T-helper 2 cell (primary cell): ENCODE results near the gene P2RX7.

Experiments
- DNase-seq, 5 experiments: peaks; one replicate each; pipeline versions ENCODE4 v3.0.0 to v3.0.0-alpha.2; 2012 to 2022
- total RNA-seq, 2 donors: gene quantifications; one replicate each; lab custom pipeline; 2026; lab: John Stamatoyannopoulos, UW

P2RX7 gene
- 25.4 to 30.6 reads per million in 2 donors for total RNA-seq

DNA sequence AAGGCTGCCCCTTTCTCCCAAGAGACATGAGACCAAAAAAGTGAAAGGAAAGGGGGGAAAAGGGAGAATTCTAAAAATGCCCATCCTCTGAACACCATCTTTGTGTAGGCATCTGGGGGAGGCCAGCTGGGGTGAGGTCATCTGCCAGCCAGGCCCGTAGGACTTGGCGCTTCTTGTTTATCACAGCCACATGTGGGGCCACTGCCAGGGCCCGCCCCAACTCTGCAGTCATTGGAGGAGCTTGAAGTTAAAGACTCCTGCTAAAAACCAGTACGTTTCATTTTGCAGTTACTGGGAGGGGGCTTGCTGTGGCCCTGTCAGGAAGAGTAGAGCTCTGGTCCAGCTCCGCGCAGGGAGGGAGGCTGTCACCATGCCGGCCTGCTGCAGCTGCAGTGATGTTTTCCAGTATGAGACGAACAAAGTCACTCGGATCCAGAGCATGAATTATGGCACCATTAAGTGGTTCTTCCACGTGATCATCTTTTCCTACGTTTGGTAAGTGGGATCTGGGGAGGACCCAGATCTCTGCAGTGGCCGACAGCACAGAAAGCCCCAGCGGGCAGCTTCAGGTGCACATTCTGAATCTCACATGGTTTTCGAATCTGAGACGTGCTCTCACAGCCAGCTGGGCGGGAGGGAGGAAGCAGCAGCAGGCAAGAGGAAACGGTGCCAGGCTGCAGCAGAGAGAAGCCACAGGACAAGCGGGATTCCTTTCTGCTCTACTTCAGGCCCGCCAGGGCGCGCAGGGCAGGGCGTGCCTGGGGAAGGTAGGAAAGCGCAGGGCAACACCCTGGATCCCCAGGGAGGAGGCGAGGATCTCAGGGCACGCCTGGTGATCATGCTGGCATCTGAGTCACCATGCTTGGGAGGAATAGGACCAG is at the start of gene P2RX7:
Gene P2RX7, plus strand, starts transcription at position 276 of the 881 bp plus-strand sequence. Its CDS starts 95 bp downstream, at position 371.
- peak in 3 of 5 experiments; percentile 8 to 67 (median 15) for DNase-seq

DNA sequence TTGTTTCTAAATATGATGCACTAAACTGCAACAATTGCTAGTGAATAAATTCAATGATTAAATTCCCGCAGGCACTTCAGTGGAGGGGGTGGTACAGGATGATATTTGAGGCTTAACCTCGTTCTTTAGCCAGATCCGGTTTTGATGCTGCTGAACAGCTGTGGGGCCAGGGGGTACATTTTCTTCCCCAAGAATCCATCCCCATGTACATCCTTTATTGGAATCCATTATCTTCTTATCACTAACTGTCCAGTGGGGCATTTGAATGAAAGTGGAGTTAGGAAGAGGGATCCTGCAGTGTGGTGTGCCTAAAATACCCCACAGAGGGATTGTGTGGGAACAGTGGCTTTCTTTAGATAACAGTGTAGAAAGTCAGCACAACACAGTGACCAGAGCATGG is 48.4 kb upstream of the P2RX7 start:
- no peak for DNase-seq

DNA sequence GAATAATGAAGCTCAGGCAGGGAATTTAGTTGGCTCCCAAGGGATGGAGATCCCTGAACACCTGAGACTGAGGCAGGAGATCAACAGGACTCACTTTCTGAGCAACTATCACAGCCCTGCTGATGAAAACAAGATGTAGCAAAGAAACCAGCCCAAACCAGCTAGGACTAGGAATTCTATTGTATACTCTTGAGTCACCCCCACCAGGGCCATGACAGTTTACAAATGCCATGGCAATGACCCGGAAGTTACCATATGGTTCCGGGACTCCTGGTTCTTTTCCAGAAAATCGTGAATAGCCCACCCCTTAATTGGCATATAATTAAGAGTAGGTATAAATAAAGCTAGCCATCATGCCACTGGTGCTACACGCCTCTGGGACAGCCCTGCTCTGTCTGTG is 47.6 kb upstream of the P2RX7 start:
- DNase-seq, result no peak

DNA sequence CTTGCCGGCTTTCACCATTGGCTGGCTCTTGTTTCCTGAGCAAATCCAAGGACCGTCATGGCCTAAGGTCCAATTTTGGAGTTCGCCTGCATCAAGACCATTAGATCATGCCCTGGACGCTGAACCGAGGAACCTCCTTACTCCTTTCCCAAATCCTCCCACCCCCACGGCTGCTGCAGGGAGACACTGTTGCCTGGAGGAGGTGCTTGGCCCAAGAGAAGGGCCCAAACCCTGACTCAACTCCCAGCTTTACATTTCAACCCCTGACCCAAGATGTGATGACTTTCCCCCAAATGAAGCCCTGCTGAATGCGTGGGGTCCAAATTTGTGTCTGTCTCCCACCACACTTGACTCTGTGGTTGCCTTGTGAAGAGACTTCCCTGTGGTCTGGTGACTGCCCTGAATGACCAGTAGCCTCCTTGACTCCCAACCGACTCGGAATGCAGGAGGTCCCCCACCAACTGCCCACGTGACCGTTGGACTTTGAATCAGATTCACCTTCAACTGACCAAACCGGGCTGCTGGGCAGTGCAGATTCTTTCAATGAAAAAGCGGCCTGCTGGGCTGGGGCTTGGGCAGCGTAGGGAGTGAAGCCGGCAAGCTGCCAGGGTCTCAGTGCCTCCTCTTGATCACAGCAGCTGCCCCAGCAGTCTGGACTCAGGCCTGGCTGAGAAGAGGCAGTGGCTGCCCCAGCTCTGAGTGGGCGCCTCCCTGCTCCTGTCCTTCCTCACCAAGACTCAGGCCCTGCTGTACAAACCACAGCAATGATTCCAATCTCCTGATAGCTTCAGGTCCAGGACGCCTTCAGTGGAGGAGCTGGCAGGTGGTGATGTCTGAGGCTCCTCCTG is 46.9 kb upstream of the P2RX7 start:
- no peak for DNase-seq

DNA sequence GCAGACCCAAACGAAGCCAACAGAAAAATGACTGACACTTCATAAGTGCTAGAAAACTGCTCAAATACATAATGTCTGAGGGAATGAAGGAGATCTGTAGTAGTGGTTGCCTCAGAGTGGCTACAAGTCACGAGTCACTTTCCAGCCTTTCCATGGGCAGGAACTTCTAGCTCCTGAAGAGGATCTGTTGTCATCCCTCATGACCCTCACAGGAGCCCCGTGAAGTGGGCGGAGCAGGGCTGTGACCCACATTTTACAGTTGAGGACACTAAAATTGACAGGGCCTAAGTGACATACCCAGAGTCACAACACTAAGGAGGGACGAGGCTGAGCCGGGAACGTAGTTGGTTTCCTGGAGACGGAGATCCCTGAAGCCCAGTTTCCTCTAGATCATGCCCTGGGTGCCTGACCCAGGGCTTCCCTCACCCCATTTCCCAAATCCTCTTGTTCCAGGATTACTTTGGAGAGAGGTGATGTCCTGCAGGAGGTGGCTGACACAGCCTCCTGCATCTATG is 45.8 kb upstream of the P2RX7 start:
- DNase-seq, result no peak

DNA sequence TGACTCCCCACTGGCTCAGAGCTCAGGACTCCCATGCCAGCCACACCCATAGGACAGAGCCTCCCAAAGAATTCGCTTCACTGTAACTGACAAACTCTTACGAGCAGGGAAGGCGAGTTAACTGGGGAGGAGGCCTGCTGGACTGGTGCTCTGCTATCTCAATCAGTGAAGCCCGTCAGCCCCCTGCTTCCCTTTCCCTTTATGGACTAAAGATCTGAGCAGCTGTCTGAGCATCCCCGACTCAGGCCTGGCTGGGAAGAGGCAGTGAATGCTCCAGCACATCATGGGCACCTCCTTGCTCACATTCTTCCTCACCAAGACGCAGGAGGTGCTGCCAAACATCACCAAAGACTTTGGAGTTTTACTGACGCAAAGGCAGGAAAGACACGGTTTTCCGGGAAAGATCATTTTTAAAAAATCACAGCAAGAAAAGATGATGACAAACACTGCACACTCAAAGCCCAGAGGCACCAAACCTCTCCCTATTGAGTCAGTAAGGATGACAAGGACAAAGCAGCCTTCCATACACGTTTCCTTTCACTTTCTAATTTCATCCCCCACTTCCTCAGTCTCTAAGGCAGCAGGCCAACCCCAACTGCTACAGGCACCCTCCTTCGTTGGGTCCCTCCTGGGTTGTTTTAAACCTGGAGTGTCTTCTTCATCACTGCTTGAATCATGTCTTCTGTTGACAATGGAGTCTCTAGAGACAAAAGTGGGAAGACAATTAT is 45.0 kb upstream of the P2RX7 start:
- peak in 1 of 5 experiments; percentile 16 for DNase-seq

DNA sequence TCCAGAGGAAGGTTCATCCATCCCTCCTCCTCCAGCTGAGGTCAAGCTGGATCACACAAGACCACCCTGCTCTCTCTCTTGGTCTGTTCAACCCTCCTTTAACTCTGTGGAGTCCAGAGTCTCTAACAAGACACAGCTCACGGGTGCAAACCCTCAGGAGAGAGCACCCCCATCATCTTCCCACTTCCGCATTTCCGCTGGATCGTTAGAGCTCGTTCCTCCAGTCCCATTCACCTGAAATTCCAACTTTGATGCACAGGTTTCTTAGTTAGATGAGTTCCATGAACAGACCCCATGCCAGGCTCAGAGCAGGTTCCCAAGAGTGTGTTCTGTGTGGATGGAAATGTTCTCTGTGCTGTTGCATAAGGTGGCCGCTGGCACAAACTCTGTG is 44.5 kb upstream of the P2RX7 start:
- DNase-seq, result no peak

DNA sequence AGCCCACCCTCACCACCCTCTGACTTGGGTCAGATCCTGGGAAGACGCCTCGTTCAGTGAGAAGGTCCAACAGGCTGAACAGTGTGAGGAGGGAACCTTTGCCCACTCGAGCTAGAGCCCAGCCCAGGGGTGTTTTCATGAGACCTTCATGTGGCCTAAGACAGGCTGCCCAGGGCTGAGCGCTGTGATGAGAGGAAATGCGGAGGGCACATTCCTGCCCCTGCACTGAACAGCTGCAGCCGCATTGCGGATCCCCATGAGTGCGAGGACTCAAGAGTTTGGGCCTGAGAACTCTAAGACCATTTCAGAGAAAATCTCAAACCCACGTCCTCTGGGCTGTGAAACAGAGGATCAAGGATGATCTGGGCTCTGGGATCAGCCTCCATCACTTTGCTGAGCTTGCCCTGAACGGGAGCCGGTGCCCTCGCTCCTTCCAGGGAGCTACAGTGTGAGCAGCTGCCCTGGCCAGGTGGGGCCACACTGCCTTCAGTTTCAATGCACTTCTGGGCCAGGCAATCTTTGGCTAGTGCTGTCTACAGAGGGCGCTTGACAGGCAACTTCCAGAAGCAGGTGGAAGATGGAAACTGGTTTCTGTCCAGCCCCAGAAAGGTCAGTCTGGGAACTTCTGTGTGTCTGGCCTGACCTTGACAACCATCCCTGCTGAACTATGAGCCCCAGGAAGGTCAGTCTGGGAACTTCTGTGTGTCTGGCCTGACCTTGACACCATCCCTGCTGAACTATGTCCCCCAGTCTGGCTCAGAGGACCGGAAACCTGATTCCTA is 43.5 kb upstream of the P2RX7 start:
- DNase-seq, result no peak

DNA sequence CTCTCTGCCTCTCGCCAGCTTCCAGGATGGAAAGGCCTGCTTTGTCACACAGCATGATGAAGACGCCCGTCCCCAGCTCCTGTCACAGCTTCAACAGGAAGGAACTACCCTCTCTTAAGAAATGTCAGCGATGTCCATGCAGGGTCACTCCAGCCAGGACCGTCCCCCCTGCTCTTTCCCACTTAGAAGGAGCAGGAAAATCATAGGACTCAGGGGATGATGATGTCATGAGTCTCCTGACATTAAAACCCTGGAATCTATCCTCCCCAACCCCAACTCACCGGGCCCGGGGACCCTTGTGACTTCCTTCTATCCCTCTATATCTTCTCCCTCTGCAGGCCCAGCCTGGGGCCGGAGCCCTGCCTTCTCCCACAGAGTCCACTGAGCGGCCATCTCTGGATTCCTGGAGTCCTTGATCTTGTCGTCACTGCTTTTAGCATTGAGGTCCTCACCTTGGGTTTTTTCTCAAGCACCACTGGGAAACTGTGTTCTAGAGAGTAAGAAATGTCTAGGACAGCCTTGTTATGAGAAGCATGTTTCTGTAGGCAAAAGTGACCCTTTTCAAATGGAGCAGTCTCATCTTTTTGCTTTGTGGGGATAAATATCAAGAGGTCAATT is 42.8 kb upstream of the P2RX7 start:
- no peak for DNase-seq

DNA sequence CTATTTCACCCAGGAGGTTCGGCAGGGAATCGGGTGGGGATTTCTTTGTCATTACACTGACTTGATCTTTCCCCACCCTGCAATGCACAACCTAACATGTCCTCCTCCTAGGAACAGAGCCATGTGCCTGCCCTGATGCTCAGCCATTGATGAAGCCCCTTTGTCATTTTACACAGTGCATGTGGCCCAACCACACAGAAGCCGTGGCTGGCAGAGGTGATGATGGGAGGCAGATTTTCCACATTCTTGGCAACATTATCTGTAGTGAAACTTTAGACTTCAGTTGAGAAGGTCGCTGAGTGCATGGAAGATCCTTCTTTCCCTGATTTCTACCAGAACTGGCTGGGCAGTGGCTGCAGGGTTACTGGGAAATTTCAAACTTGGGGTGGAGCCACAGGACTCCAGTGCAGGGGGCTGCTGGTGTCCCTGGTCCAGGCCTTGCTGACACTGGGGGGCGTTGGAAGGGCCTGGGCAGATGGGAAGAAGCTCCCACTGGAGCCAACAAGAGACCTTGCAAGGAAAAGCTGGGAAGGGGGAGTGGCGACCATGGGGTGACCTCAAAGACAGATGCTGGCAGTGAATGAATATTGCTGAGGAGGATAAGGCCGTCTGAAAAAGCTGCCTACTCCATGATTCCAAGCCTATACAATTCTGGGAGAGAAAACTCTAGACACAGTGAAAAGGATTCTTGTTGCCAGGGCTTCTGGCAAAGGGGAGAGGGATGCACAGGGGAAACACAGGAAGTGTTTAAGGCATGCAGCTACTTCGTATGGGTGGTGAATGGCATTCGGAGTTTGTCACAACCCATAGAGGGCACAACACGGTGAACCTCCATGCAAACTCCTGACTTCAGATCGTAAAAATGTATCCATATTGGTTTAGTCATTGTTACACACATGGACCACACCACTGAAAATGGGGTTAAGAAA is 41.8 kb upstream of the P2RX7 start:
- DNase-seq, result no peak

DNA sequence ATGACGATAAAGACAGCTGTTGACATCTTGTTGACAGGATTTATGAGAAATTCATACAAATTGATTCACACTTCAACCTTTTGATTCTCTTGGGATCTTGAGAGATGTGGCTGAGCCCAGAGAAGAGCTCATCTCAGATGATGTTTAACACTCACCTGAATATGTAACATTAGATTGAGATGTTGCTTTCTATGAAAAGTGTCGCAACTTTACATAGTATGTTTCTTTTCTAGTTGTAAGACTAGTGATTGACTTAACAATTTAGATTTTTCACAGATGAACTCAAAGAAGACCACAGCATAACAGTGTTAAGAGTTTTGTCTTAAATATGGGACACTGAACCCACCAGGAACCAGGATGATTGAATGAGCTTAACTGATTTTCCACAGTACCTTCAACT is 40.6 kb upstream of the P2RX7 start:
- no peak for DNase-seq

DNA sequence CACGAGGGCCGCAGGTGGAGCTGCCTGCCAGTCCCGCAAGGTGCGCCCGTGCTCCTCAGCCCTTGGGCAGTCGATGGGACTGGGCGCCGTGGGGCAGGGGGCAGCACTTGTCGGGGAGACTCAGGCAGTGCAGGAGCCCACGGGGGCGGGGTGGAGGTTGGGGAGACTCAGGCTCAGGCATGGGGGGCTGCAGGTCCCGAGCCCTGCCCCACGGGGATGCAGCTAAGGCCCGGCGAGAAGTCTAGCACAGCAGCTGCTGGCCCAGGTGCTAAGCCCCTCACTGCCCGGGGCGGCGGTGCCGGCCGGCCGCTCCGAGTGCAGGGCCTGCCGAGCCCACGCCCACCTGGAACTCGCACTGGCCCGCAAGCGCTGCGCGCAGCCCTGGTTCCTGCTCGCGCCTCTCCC is 39.2 kb upstream of the P2RX7 start:
- no peak for DNase-seq

DNA sequence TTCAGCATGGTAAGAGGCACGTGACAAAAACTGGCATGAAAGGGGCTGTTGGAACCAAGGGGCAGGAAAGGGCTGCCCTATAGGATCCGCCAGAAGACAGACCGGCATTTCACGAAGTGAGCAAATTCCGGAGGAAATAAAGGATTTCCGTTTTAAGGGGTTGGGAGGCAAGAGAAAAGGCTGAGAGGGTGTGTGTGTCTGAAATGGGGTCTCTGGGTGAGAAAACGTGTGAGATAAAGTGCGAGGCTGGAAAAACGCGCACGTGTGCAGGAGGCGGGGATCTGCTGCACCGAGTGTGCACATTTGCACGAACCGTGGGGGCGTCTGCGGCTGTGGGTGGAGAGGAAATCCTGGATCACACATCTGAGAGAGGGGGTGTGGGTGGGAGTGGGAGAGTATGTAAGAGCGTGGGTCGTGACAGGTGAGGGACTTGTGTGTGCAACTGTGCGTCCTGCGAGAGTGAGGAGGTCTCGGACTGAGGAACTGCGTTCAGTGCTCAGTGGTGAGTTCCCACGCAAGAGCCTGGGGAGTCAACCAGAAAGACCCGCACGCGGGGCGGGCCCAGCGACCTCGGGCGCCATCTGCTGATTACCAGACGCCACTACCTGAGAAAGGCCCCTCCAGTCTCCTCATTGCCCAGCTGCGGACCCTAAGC is 37.0 kb upstream of the P2RX7 start:
- DNase-seq, result peak; percentile 52 to 80 (median 62)

DNA sequence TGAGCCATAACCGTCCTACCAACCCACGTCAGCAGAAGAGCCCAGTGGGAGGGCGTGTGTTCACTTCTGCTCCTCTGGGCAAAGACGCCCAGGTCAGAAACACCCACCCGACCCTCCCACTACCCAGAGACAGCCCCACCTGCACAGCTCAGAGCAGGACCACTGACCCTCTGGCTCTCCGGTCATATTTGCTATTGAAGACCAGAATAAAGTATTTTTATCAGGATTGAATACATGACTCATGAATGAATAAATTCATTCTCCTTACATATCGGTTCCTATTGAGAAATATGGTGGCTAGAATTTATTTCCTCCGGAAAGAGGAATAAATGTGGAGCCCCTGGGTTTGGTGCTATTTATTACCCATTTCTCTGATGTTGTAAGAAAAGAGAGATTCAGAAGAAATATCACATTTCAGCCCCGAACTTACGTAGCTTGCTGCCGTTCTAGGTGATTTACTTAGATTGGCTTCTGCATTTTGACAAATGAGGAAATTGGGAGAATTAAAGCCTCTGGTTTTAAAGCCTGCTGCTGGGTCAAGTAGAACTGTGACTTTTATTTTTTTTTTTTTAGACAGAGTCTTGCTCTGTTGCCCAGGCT is 36.4 kb upstream of the P2RX7 start:
- DNase-seq, result no peak

DNA sequence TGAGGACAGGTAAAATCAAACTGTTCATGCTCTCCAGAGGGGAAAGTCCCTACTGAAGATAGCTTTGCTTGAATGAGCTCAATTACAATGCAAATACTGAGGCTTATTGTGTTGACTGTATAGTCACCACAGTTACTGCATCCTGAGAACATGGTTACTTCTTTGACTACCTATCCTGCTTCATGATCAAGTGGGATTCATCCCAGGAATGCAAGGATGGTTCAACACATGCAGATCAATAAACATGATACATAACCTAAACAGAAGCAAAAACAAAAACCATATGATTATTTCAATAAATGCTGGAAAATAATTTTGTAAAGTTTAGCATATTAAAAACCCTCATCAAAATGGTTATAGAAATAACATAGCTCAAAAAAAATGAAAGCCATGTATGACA is 32.9 kb upstream of the P2RX7 start:
- DNase-seq, result no peak

DNA sequence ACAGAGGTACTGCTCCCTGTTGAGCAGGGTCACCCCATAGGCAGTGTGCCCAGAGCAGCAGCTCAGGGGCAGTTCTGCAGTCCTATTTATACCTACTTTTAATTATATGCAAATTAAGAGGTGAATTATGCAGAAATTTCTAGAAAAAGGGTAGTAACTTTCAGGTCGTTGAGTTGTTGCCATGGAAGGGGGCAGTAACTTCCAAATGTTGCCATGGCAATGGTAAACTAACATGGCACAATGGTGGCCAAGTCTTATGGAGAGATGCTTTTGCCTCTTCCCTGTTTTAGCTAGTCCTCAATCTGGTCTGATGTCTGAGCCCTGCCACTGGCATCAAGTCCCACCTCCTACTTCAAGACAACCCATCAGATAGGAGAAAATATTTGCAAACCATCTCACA is 30.4 kb upstream of the P2RX7 start:
- DNase-seq, result no peak

DNA sequence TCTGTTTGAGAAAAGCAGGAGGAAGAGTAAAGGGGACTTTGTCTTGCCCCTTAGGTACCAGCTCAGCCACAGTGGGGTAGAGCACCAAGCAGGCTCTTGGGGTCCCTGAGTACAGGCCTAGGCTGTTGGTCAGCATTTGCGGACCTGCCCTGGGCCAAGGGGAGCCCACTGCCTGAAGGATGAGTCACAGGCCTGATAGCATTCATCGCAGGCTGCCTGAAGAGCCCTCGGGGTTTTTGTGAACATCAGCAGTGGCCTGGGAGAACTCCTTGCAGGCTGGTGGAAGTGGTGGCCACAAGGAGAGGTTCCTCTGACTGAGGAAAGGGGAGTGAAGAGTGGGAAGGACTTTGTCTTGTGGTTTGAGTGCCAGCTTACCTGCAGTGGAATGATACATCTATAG is 25.0 kb upstream of the P2RX7 start:
- no peak for DNase-seq

DNA sequence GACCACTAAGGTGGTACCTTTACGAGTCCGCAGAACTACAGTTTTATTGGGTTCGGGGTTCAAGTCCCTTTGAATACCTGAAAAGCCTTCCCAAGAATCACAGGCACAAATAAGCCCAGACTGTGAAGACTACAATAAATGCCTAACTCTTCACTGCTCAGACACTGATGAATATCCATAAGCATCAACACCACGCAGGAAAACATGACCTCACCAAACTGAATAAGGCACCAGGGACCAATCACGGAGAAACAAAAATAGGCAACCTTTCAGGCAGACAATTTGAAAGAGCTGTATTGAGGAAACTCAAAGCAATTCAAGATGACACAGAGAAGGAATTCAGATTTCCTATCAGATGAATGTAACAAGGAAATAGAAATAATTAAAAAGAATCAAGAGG is 24.2 kb upstream of the P2RX7 start:
- DNase-seq, result no peak

DNA sequence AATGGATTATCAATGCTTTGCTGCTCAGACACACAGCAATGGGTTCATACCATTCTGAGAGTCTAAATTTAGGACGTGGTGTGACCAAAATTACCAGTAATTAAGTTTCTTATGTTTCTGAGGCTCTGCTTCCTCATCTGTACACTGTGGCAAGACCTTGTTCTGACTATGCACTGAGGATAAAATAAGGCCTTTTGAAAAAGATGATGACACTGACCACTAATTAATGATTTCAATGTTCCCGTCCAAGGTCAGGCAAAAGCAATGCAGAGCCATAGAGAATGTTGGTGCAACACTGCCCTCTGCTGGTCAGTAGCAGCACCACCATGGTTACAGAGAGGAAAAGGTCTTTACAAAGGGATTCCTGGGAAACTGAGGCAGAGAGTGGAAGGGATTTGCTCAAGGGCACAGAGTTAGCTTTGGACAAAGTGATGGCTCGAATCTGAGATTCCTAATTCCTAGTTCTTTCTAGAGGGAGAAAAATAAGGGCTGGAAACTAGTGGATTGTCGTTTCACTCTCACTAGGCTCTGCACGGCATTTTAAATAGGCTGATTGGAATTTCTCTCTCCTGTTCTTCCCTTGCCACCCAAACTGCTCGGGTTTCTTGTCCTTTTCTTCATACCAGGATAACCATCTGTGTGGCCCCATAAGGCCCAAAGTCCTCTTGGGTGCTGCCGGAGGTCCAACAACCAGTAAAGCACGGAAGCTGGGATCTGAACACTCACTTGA is 22.3 kb upstream of the P2RX7 start:
- DNase-seq, result peak; percentile 18 to 63 (median 43)
